ENCODE data around the gene RASGEF1C.
A peak's percentile ranks its signal among the peaks of the same experiment; 100 is the strongest.

RASGEF1C gene

GRCh38 chr5:180080486-180081280, 128.3 kb downstream of the RASGEF1C start:
- peak; percentile 7 to 54 (median 44) for DNase-seq

GRCh38 chr5:180079702-180080466, 129.1 kb downstream of the RASGEF1C start:
- DNase-seq: no peak

GRCh38 chr5:180078348-180078747, 130.7 kb downstream of the RASGEF1C start:
- no peak for DNase-seq

GRCh38 chr5:180077594-180078284, 131.3 kb downstream of the RASGEF1C start:
- no peak for DNase-seq

GRCh38 chr5:180075703-180076102, 133.3 kb downstream of the RASGEF1C start:
- DNase-seq: no peak

- no peak for DNase-seq
These were observed 134.5 kb downstream of the RASGEF1C start for GRCh38 chr5:180074462-180074861.

GRCh38 chr5:180072556-180072955, 136.5 kb downstream of the RASGEF1C start:
- peak in 4 of 6 experiments; percentile 11 to 50 (median 28) for DNase-seq

- no peak for DNase-seq
These were observed 136.8 kb downstream of the RASGEF1C start for GRCh38 chr5:180072256-180072548.

- DNase-seq: peak; percentile 62 to 82 (median 74)
These were observed 137.3 kb downstream of the RASGEF1C start, which contains the start of gene RNF130 for GRCh38 chr5:180071531-180072255. RNF130 (minus strand) TSS chr5:180071759; CDS start chr5:180071702, 57 bp downstream.

- DNase-seq: peak in 3 of 6 experiments; percentile 23 to 57 (median 25)
These were observed 138.1 kb downstream of the RASGEF1C start for GRCh38 chr5:180070756-180071530.

- DNase-seq: no peak
These were observed 139.3 kb downstream of the RASGEF1C start for GRCh38 chr5:180069589-180070247.

GRCh38 chr5:180068519-180069090, 140.4 kb downstream of the RASGEF1C start:
- no peak for DNase-seq

GRCh38 chr5:180067986-180068385, 141.0 kb downstream of the RASGEF1C start:
- no peak for DNase-seq

- DNase-seq: no peak
These were observed 148.8 kb downstream of the RASGEF1C start for GRCh38 chr5:180060192-180060591.

GRCh38 chr5:180059326-180059725, 149.7 kb downstream of the RASGEF1C start:
- no peak for DNase-seq

GRCh38 chr5:180056153-180056552, 152.9 kb downstream of the RASGEF1C start:
- DNase-seq: no peak

GRCh38 chr5:180054226-180054625, 154.8 kb downstream of the RASGEF1C start:
- DNase-seq: no peak

GRCh38 chr5:180053061-180053602, 155.9 kb downstream of the RASGEF1C start:
- DNase-seq: no peak

- DNase-seq: no peak
These were observed 156.7 kb downstream of the RASGEF1C start for GRCh38 chr5:180052211-180052818.

Data from stimulated activated naive CD4-positive, alpha-beta T cell (primary cell).